GM23338 (cell line): ENCODE measurements around the gene NTNG2. TPM values are rescaled to one million over a fixed set of nuclear protein-coding genes. Genes with fewer than 3 reads are reported as not detected.

Experiments
- ATAC-seq: fragments of 200-7000 bp; cut with Tn5 transposase; 3 replicates; pipeline ENCODE4 v1.9.1; 2020
- DNase-seq: peaks from one replicate; pipeline ENCODE4 v3.0.0-alpha.2; 2015; ENCODE audit warnings: low spot score
- H2AFZ ChIP-seq: fragments of 200-600 bp; sonication (generic); 2 replicates; pipeline ENCODE4 v1.8.0; 2016; ENCODE audit warnings: antibody characterized with exemption, mild to moderate bottlenecking, moderate library complexity
- H3F3A ChIP-seq: fragments of 200-600 bp; sonication (generic); replicated peaks from 2 replicates; pipeline ENCODE4 v1.8.0; 2017; ENCODE audit warnings: antibody characterized with exemption, mixed run types, low read depth
- H3K27ac ChIP-seq: fragments of 200-600 bp; sonication (generic); 2 replicates; pipeline ENCODE4 v1.6.1; 2016; ENCODE audit warnings: low read depth
- H3K27me3 ChIP-seq: fragments of 200-600 bp; sonication (generic); 2 replicates; pipeline ENCODE4 v1.8.0; 2016; ENCODE audit warnings: mild to moderate bottlenecking, mixed run types, moderate library complexity; ENCODE audit not compliant: insufficient read depth
- H3K36me3 ChIP-seq: fragments of 200-600 bp; sonication (generic); 2 replicates; pipeline ENCODE4 v1.8.0; 2016; ENCODE audit warnings: mild to moderate bottlenecking; ENCODE audit not compliant: insufficient read depth
- H3K4me1 ChIP-seq: fragments of 200-600 bp; sonication (generic); 2 replicates; pipeline ENCODE4 v1.8.0; 2016; ENCODE audit warnings: mild to moderate bottlenecking, moderate library complexity; ENCODE audit not compliant: insufficient read depth
- H3K4me2 ChIP-seq: fragments of 200-600 bp; sonication (generic); 2 replicates; pipeline ENCODE4 v1.7.1; 2017; ENCODE audit warnings: mixed run types
- H3K4me3 ChIP-seq: fragments of 200-600 bp; sonication (generic); 2 replicates; pipeline ENCODE4 v1.6.1; 2016; ENCODE audit warnings: mixed run types
- H3K79me2 ChIP-seq: fragments of 200-600 bp; sonication (generic); replicated peaks from 2 replicates; pipeline ENCODE4 v1.8.0; 2017; ENCODE audit warnings: mild to moderate bottlenecking; ENCODE audit not compliant: insufficient read depth
- H3K9me2 ChIP-seq: fragments of 200-600 bp; sonication (generic); 2 replicates; pipeline ENCODE4 v1.8.0; 2017; ENCODE audit not compliant: insufficient read depth
- H4K20me1 ChIP-seq: fragments of 200-600 bp; sonication (generic); replicated peaks from 2 replicates; pipeline ENCODE4 v1.8.0; 2017; ENCODE audit warnings: mild to moderate bottlenecking; ENCODE audit not compliant: insufficient read depth
- H3K27ac Mint-ChIP-seq: 2 replicates; pipeline ENCODE4 v1.8.0; 2020; ENCODE audit warnings: inconsistent platforms, mild to moderate bottlenecking, moderate library complexity, mixed read lengths
- H3K27me3 Mint-ChIP-seq: 3 replicates; pipeline ENCODE4 v1.8.0; 2022; ENCODE audit warnings: low read depth, mild to moderate bottlenecking, moderate library complexity, mixed read lengths, inconsistent platforms; ENCODE audit not compliant: insufficient read depth, poor library complexity
- H3K36me3 Mint-ChIP-seq: 3 replicates; pipeline ENCODE4 v1.8.0; 2021; ENCODE audit warnings: low read depth, mild to moderate bottlenecking, inconsistent platforms, moderate library complexity, mixed read lengths
- H3K4me1 Mint-ChIP-seq: 3 replicates; pipeline ENCODE4 v1.8.0; 2020; ENCODE audit warnings: mild to moderate bottlenecking, inconsistent platforms, mixed read lengths
- H3K4me3 Mint-ChIP-seq: 3 replicates; pipeline ENCODE4 v1.8.0; 2021; ENCODE audit warnings: moderate library complexity, mild to moderate bottlenecking, inconsistent platforms, mixed read lengths
- H3K9me3 Mint-ChIP-seq: 3 replicates; pipeline ENCODE4 v1.8.0; 2020; ENCODE audit warnings: moderate library complexity, mild to moderate bottlenecking, inconsistent platforms, mixed read lengths
- CTCF ChIP-seq, 2 experiments: fragments of 200-600 bp in 1 of 2; sonication (generic) in 1 of 2; conservative IDR thresholded peaks; 2 replicates each; pipeline versions ENCODE4 v1.5.1 to v1.6.1; 2016 to 2017; ENCODE audit warnings: antibody characterized with exemption in 2 of 2, low read depth in 2 of 2, mild to moderate bottlenecking in 2 of 2, moderate library complexity in 1 of 2
- ETS1 ChIP-seq: IDR thresholded peaks from 2 replicates; pipeline ENCODE4 v1.6.1; 2016; ENCODE audit warnings: antibody characterized with exemption
- JUNB ChIP-seq: IDR thresholded peaks from one replicate; pipeline ENCODE4 v1.6.1; 2016; ENCODE audit warnings: antibody characterized with exemption; ENCODE audit not compliant: unreplicated experiment
- POLR2AphosphoS5 ChIP-seq: IDR thresholded peaks from 2 replicates; pipeline ENCODE4 v1.6.1; 2016; ENCODE audit warnings: antibody characterized with exemption, low read depth
- STAT1 ChIP-seq: IDR thresholded peaks from one replicate; pipeline ENCODE4 v1.6.1; 2016; ENCODE audit warnings: antibody characterized with exemption; ENCODE audit not compliant: unreplicated experiment
- ZNF114 ChIP-seq: fragments of 250-450 bp; sonication (Bioruptor Pico); IDR thresholded peaks from 2 replicates; pipeline ENCODE4 v1.5.0; 2020; ENCODE audit warnings: mild to moderate bottlenecking, moderate library complexity
- ZNF331 ChIP-seq: fragments of 250-450 bp; sonication (Bioruptor Pico); IDR thresholded peaks from 2 replicates; pipeline ENCODE4 v1.5.0; 2020; ENCODE audit warnings: low read depth, mild to moderate bottlenecking, moderate library complexity
- ZNF462 ChIP-seq: fragments of 250-450 bp; sonication (Bioruptor Pico); IDR thresholded peaks from 2 replicates; pipeline ENCODE4 v1.5.0; 2020; ENCODE audit warnings: mild to moderate bottlenecking, moderate library complexity
- polyA plus RNA-seq: library from polyadenylated mRNA; unstranded; fragments of >200 nt; fragmentation: Nextera tagmentation; extraction: Ambion mirVana; gene quantifications from 2 replicates; pipeline ENCODE4 v1.2.1, GENCODE V29; 2016
- total RNA-seq: library from RNA; depleted of rRNA; stranded (reverse); fragments of >200 nt; shearing (Covaris generic); gene quantifications from 2 replicates; pipeline ENCODE4 v1.2.3, GENCODE V29; 2014

NTNG2 gene
- total and polyA plus RNA-seq, 2 experiments from 2014 or later = 0.99 to 1.7 TPM

- TF ChIP-seq ZNF462 (no peak), STAT1 (no peak)
Observed at GRCh38 chr9:132143359-132143758, 18.5 kb upstream of the NTNG2 start (continued).

GRCh38 chr9:132144708-132145365 lies 17.0 kb upstream of the NTNG2 start:
- no peak overlapping the region for H3K4me3 ChIP-seq
- H3K4me1 Mint-ChIP-seq = peaks cover 23% of the 10 kb centered on the region
- H3K27me3 ChIP-seq = peaks cover 3% of the 10 kb centered on the region; the same call in 1 of the 2 replicates
- no peak overlapping the region for H2AFZ ChIP-seq
- H3F3A ChIP-seq = peaks cover 4% of the 10 kb centered on the region; the same call in 1 of the 2 replicates
- H3K36me3 ChIP-seq = no peaks in the 10 kb centered on the region
- H3K27ac Mint-ChIP-seq = no peak overlapping the region
- H3K27ac ChIP-seq = no peak overlapping the region
- DNase-seq = no peak
- no peaks in the 10 kb centered on the region for H3K79me2 ChIP-seq
- H4K20me1 ChIP-seq = no peaks in the 10 kb centered on the region
- H3K4me1 ChIP-seq = peaks cover 14% of the 10 kb centered on the region
- H3K4me3 Mint-ChIP-seq = no peak overlapping the region
- no peaks in the 10 kb centered on the region for H3K36me3 Mint-ChIP-seq
- TF ChIP-seq ZNF114 (CRISPR knock-in tag) = no peak
- no peak for TF ChIP-seq POLR2AphosphoS5
- no peak for TF ChIP-seq CTCF (conservative IDR thresholded peaks at IDR 0.05; ENCODE audit: low read depth in 2 of 2)
- TF ChIP-seq JUNB = no peak
- TF ChIP-seq ZNF331 (CRISPR knock-in tag) = no peak
- no peak for TF ChIP-seq STAT1
- no peak for TF ChIP-seq ETS1
- no peaks in the 10 kb centered on the region for H3K9me2 ChIP-seq
- H3K9me3 Mint-ChIP-seq = no peaks in the 10 kb centered on the region
- no peak overlapping the region for H3K4me2 ChIP-seq
- peaks cover 15% of the 10 kb centered on the region for H3K27me3 Mint-ChIP-seq
- no peak for ATAC-seq
